NCI-H2171 treated with DMSO at 0.1 percent for 48 hours (cell line): ENCODE data around the gene PHF13.
"Not testable (repeated sequence)": the region's sequence is repeated elsewhere in the genome, so short reads cannot be mapped to it uniquely, and the experiment has no call there.

ENCODE experiments used
- DNase-seq: peaks from one replicate; lab custom pipeline; 2025; lab: John Stamatoyannopoulos, UW

Gene PHF13

DNA sequence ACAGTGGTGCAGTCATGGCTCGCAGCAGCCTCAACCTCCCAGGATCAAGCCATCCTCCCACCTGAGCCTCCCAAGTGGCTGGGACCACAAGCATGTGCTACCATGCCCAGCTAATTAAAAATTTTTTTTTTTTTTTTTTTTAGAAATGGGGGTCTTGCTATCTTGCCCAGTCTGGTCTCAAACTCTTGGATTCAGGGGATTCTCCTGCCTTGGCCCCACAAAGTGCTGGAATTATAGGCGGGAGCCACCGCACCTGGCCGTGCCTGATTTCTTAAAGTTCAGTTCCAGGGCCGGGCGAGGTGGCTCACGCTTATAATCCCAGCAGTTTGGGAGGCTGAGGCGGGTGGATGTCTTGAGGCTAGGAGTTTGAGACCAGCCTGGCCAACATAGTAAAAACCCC lies 17.5 kb downstream of the PHF13 start:
- no peak for DNase-seq

DNA sequence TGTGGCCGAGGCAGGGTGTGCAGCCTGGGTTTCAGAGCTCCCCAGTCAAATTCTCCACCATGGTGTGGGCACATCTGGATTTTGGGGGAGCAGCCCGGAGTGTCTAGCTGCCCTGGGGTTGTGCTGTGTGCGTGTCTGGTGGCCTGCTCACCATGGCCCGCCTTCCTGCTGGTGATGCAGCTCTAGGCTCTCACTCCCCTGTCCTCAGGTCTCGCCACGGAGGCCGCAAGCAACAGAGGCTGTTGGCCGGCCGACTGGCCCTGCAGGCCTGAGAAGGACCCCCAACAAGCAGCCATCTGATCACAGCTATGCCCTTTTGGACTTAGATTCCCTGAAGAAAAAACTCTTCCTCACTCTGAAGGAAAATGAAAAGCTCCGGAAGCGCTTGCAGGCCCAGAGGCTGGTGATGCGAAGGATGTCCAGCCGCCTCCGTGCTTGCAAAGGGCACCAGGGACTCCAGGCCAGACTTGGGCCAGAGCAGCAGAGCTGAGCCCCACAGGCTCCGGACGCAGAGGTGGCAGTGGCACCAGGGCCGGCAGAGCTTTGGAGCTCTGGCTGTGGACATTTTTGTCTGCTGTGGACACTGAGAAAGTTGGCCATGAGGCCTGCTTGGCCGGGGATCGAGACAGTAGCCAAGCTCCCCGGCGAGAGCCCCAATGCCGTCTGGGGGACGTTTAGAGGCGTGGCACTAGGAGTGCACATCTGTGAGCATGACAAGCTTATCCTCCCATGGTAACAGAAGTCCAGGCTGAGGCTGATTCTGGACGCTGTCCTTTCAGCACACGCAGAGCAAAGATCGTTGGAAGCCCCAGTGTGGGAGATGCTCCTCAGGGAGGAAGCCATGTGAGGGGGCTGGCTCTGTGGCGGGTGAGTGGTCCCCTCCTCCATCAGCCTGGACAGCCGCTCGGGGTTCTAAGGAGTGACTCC lies 19.3 kb downstream of the PHF13 start:
- DNase-seq = no peak

DNA sequence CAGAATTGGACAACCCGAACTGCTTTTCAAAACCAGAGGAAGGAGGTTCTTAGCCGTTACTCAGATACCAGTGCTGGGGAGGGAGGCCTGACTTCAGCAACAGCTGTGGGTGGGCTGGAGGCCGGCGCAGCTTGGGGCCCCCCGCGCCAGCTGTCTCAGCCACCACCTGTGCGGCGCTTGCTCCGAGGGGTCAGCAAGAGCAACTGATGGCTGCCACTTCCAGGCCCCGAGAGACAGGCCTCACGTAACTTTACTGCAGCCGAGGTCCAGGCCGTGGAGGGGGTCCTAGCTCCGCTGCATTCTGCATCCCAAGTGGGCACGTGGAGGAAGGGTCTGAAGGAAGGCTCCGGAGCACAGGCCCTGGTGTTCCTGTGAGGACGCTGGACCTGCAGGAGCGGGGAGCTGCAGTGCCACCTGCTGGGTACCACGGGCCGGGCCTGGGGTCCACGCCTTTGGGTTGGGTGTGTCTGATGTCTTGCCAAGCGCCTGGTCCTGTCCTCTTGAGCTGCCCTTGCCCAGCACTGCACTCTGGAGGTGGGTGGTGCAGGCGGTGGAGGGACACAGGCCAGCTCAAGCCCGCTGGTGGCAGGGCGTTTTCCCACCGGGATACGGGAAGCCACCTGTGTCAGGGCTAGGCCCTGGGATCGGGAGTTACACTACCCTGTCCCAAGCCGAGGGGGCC lies 21.0 kb downstream of the PHF13 start:
- DNase-seq = no peak

DNA sequence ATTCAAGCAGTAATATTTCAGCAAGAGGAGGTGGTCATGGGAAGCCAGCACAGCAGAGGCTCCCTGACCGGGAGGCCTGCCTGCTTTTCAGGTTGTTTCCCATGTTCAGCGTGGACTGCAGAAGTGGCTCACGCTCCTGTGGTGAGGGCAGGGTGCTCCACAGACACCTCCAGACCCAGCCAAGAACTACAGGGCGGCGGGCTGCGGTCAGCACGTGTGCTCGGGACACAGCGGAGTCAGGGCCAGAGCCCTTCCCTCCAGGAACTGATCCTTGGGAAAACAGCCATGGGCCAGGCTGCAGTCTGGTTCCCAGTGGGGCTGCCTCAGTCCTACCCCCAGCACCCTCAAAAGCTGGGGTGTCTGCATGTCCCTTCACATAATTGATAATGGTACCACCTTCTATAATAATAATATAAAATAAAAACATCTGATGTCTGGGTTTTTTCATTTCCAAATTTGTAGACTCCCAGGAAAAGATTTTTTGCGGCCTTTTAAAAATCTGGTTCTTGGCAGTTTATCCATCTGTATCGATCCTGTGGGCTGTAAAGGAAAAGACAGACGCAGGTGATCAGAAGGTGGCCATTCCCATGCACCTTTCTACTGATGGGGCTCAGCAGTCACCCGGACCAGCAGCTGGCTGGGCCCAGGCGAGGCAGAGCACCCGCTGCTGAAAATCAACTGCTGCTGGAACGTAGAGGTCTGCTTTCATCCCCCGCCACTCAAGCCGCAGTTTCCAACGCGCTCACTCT lies 21.8 kb downstream of the PHF13 start:
- no peak for DNase-seq

DNA sequence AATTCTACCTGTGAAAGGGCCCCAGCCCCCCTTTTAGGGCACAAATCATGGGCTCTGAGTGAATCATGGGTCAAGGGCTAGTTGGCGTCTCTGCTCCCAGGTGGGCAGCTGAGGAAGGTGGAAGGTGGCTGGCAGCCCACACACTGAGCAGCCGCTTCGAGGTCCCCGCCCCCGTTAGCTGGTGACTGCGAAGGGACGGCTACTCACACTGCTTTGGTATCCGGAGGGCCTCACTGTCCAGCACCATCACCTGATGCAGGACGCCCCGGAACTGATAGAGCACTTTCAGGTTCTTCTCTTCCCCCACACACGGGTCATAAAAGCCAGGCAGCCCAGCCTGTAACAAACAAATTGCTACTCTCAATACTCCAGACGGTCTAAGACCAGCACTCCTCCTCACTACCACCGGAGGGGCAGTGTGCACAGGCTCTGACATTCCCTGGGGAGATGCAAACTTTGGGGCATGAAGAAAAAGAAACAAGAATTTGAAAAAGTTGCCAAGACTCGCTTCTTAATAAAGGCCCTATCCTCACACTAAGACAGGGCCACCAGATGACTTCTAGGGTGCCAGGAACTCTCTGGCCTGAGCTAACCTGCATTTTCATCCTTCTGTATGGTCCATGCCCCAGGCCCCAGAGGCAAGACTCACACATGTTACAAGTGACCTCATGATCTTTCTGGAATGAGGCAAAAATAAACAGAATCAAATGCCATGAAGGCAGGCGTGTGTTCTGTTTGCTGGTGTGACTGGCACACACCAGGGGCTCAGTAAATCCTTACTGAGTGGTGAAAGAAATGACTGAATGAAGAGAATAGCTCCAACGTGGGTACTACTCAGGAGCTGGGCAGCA lies 22.6 kb downstream of the PHF13 start:
- no peak for DNase-seq

DNA sequence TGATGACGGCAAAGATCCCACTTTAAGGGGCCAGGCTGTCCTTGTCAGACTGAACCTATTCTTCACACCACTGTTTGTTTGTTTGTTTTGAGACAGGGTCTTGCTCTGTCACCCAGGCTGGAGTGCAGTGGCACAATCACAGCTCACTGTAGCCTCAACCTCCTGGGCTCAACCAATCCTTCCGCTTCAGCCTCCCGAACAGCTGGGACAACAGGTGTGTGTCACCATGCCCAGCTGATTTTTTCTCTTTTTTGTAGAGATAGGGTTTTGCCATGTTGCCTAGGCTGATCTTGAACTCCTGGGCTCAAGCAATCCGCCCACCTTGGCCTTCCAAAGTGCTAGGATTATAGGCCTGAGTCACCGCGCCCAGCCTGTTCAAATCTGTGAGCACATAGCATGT lies 23.2 kb downstream of the PHF13 start:
- DNase-seq = not testable (repeated sequence)

DNA sequence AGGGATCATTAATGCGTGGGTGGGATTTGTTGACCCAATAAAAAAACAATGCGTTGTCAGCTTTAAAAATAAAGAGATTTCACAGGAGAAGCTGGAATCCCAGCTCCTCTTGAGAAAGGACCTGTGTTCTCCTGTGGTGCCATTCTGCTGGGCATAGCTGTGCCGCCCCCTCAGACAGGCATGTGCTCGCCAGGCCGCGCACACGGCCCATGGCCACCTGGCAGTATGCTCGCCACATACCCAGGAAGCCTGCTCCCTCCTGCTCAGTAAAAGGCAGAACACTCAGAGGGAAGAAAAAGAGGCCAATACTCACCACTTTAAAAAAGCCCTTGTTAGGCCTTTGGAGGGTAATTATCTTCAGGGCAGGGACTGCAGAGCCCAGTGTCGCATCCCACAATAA lies 24.2 kb downstream of the PHF13 start:
- DNase-seq = no peak

DNA sequence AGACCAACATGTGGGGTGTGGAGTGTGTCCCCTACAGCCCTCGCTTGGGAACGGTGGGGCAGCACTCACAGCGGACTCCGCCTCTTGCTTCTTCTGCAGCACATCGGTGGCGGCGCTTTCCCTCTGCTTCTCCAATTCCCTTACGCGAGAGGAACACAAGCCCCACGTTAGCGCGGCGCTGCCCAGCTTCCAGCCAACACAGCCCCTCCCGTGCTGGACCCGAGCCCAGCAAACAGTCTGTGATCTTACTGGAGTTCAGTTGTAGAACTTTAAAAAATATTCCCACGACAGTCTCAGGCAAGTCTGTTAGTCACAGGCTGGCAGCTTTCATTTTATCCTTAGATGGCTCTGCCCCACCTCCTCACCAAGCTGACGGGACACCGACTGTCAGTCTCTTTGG lies 24.7 kb downstream of the PHF13 start:
- DNase-seq = no peak

DNA sequence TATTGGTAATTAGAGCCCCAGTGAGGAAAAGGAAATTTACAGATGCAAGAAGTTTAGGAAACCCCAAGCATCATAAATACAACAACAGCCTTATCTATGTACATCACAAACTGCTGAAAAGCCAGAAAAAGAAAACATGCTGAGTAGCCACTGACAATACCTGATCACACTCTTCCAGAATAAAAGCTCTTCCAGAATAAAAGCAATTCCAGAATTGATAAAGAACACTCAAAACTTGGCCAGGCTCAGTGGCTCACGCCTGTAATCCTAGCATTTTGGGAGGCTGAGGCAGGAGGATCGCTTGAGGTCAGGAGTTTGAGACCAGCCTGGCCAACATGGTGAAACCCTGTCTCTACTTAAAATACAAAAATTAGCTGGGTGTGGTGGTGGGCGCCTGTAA lies 27.3 kb downstream of the PHF13 start:
- not testable (repeated sequence) for DNase-seq

DNA sequence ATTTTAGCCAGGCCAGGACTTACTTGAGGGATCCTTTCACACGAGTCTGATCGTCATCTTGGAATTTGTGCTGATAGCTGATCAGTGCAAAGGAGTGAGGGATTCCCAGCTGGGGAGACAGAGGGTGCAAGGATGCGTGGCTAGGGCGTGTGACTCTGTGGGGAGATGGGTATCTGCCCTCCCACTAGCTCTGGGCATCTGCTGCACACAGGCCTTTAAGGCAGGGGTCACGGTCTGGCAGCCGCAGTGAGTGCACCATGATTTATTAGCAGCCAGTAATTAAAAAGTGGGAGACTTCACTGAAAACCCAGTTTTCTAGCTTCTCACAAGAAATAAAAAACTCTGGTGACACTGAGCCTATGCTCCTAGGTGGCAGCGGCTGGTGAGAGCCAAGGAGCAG lies 31.5 kb downstream of the PHF13 start:
- DNase-seq = no peak

DNA sequence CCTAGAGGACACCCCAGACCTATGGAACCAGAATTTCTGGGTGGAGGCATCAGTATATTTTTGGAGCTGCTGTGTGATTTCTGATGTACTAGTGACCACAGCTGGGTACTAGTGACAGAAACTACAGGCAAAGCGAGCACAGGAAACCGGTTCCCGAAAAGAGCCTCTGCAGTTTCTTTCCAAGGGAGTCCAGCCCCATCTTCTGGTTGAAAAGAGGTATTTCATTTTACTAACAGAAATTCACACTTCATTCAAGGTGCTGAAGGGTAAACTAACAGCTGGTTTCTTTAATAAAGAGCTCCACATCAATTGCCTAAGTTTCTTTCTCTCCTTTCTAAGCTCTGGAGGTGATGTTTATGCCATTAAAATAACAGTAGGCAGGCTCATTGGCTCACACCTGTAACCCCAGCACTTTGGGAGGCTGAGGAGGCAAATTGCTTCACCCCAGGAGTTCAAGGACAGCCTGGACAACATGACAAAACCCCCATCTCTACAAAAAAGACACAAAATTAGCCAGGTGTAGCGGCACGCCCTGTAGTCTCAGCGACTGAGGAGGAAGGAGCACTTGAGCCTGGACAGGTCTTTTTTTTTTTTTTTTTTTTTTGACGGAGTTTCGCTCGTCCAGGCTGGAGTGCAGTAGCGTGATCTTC lies 33.1 kb downstream of the PHF13 start:
- peak; percentile 64 for DNase-seq

DNA sequence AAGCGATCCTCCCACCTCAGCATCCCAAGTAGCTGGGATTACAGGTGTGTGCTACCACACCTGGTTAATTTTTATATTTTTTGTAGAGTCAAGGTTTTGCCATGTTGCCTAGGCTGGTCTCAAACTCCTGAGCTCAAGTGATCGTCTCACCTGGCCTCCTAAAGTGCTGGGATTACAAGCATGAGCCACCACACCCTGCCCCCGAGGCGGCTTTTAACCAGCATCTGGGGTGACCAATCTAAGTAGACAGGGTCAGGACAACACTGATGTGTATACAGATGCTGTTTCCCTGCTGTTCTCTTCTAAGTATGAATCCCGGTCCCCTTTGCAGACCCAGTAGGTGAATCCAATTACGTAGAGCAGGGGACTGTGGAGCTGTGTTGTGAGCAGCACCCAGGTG lies 35.0 kb downstream of the PHF13 start:
- DNase-seq = no peak

DNA sequence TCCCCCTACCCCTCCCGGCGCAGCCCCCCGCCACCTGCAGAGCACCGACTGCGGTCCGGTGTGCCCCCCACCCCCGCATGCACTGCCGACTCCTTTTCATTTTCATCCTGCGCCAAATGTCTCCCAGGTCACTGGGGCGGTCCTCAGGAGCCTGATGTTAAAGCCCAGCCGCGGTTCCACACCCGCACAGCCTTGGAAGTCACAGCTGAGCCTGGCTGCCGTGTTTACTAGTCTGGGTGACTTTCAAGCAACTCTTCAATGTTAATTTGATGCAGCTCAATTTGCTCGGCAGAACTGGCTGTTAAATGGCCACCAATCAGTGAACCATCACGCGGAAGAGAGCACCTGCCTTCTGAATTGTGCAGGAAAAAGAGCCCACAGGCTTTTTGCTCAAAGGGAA lies 38.4 kb downstream of the PHF13 start:
- no peak for DNase-seq

DNA sequence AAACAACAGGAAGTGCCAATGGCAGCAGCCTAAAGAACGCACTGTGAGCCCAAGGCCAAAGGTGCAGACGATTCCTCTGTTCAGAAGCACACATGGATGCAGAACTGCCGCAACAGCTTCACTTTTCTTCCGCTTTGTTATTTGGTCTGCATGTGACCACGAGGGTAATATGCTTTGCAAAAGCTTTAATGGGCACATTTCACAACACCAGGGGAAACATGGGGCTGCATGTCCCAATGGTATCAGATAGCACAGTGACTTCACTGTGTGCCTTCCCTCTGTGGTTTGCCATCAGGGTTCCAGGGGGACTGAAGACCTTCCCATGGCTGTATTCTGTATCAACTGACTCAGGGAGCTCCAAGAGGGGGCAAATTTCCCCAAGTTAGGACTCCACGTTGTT lies 39.5 kb downstream of the PHF13 start:
- no peak for DNase-seq

DNA sequence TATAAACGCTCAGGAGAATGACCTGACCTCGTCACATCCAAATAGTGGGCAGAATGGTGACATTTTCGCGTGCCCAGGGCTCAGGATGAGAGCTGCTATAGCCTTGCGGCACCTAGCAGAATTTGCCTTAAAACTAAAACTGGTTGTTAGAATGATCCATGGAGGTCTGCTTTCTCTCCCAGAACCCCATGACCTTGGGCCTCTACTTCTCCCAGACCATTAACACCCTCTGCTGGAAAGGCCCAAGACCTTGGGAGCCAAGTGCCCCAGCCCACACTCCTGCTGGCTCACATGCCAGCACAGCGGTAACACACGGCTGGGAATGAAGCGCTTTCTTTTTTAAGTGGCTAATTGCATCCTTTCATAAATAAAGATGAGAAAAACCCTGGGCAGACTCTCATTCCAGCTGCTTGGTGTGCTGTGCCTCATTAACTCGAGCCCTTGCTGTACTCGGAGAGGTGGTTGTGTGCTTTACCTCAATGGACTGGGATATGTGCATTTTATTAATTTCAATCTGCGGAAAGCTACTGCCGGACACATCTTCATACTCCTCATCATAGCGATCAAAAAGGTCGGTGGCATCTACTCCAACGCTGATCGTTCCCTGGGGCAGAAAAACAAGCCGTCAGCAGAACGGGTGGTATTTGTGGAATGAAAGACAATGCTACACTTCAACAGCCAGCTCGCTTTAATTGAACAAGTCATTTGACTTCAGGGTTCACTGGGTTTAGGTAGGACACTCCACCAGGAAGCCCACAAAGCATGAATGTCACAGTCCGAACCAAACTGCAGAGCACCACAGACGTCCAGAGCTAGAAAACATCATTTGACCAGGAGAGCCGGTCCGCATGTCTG lies 40.1 kb downstream of the PHF13 start:
- no peak for DNase-seq

DNA sequence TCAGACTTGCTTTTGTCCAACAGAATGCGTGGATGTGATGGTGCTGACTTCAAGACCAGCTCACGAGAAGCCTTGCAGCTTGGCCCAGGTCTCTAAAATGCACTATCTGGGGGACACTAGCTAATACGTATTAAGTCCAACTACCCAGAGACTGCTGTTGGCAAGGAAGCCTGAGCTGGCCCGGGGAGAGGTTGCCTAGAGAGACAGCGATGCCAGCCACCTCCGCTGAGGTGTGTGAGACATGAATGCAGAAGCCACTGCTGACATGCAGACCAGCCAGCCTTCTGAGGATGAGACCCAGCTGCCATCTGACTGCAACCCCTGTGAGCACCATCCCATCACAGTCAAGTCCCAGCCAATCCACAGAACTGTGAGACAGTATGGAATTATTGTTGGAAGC lies 43.6 kb downstream of the PHF13 start:
- no peak for DNase-seq

DNA sequence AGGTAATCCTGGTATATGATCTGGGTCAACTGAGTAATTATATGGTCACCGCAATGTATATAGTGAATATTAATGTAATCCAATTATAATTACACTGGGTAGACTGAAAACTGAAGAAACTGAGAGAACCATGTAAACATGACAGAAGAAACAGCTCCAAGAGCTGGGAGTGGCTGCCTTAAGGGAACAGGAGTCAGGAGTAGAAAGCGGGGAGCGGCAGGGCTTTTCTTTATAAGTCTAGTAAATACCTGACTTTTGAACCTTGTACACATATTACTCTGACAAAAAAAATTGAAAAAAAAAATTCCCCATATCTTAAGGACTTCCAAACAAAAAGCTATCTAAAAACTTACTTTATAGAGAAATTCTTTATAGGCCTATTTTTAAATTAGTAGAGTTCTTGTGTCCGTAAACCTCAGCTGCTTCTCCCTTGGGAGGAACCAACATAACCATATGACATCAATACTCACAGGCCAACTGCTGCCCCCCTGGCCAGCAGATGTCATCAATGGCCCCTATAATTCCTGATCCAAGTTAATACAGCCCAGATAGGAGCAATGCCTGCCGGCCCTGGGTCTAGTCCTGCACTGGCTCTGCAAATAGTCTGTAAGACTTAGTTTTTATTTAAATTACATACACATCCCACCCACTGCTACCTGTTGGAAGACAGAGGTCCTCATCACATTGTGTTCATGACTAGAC lies 45.0 kb downstream of the PHF13 start:
- DNase-seq = no peak

DNA sequence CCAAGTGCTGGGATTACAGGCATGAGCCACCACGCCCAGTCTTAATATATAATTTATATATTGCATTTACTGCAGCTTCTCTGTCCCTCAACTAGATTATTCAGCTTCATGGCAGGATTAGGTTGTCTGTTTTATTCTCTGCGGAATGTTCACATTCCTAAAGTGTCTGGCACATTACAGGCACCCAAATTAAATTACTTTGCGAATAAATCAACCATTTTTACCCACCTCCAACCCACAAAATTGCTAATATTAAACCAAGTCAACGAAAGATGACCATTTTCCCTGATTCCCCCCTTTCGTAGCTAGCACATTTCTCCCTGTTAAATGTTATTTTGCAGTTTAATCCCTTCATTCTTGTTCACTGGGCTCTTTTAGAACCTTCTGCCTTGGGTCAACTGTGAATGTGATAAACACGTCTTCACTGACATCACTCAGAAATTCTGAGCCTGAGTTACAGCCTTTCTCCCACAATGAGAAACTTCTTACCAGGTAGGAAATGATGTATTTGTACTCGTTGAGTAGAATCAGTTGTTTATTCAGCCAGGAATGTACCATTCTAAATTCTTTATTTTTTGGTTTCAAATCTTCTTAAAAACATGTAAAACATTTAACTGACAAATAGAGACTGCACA lies 47.0 kb downstream of the PHF13 start:
- no peak for DNase-seq

DNA sequence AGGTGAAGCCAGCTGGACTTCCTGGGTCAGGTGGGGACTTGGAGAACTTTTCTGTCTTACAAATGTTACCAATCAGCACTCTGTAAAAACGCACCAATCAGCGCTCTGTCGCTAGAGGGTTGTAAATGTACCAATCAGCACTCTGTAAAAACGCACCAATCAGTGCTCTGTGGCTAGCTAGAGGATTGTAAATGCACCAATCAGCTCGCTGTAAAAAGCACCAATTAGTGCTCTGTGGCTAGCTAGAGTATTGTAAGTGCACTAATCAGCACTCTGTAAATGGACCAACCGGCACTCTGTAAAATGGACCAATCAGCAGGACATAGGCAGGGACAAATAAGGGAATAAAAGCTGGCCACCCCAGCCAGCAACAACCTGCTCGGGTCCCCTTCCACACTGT lies 48.9 kb downstream of the PHF13 start:
- not testable (repeated sequence) for DNase-seq
